Loucy (cell line): ENCODE data around the gene SSBP3.

ENCODE experiments used
- CTCF ChIP-seq: fragments of 200-600 bp; sonication (generic); conservative IDR thresholded peaks from 2 replicates; pipeline ENCODE4 v1.5.1; 2014; ENCODE audit warnings: mild to moderate bottlenecking, antibody characterized with exemption, low read length
- EZH2phosphoT487 ChIP-seq: fragments of 200-600 bp; IDR thresholded peaks from 2 replicates; pipeline ENCODE4 v1.6.1; 2018; ENCODE audit warnings: antibody characterized with exemption, mild to moderate bottlenecking, moderate library complexity, borderline replicate concordance

GRCh38 chr1:54292002-54292911 lies 113.9 kb downstream of the SSBP3 start:
- no peak for TF ChIP-seq CTCF
- no peak for TF ChIP-seq EZH2phosphoT487
